WTC11 (cell line): ENCODE data around the gene CELSR1. TPM values are rescaled to one million over a fixed set of nuclear protein-coding genes. Genes with fewer than 3 reads are reported as not detected.

Source experiments
- ATAC-seq: fragments of 200-7000 bp; cut with Tn5 transposase; 2 replicates; pipeline ENCODE4 v1.10.0; 2021; ENCODE audit warnings: mild to moderate bottlenecking, moderate library complexity
- CTCF ChIA-PET: fragments of 300-600 bp; sonication (Branson Sonifier 250); formaldehyde crosslinking; loops from one replicate; lab custom pipeline; 2021; ENCODE audit warnings: antibody characterized with exemption; lab: Charles Lee
- POLR2A ChIA-PET: fragments of 350-600 bp; sonication (Branson Sonifier 250); formaldehyde crosslinking; loops from one replicate; lab custom pipeline; 2021; ENCODE audit warnings: antibody characterized with exemption; lab: Charles Lee
- DNase-seq: peaks from one replicate; pipeline ENCODE4 v3.0.0; 2021; ENCODE audit warnings: low spot score
- H3K27ac Mint-ChIP-seq: 2 replicates; pipeline ENCODE4 v1.8.0; 2021; ENCODE audit warnings: mixed read lengths
- H3K27me3 Mint-ChIP-seq: 2 replicates; pipeline ENCODE4 v1.8.0; 2021; ENCODE audit warnings: low read depth, mild to moderate bottlenecking, moderate library complexity, mixed read lengths
- H3K36me3 Mint-ChIP-seq: 2 replicates; pipeline ENCODE4 v1.8.0; 2021; ENCODE audit warnings: mixed read lengths
- H3K4me1 Mint-ChIP-seq: 2 replicates; pipeline ENCODE4 v1.8.0; 2022; ENCODE audit warnings: mixed read lengths
- H3K4me3 Mint-ChIP-seq: 2 replicates; pipeline ENCODE4 v1.8.0; 2021; ENCODE audit warnings: mild to moderate bottlenecking, moderate library complexity, mixed read lengths
- H3K9me3 Mint-ChIP-seq: 2 replicates; pipeline ENCODE4 v1.8.0; 2021; ENCODE audit warnings: mixed read lengths
- NFYB ChIP-seq: sonication (generic); formaldehyde crosslinking; conservative IDR thresholded peaks from 2 replicates; pipeline ENCODE4 v1.8.0; 2022; ENCODE audit warnings: low read depth, missing genetic modification reagents
- NR1H2 ChIP-seq: sonication (generic); formaldehyde crosslinking; IDR thresholded peaks from 2 replicates; pipeline ENCODE4 v1.9.0; 2021; ENCODE audit warnings: mild to moderate bottlenecking, moderate library complexity, missing genetic modification reagents
- NR2C2 ChIP-seq: sonication (generic); formaldehyde crosslinking; IDR thresholded peaks from 2 replicates; pipeline ENCODE4 v1.8.0; 2022; ENCODE audit warnings: mild to moderate bottlenecking, missing genetic modification reagents
- TEAD4 ChIP-seq: sonication (generic); formaldehyde crosslinking; IDR thresholded peaks from 2 replicates; pipeline ENCODE4 v1.8.0; 2022; ENCODE audit warnings: mild to moderate bottlenecking, missing genetic modification reagents
- ZNF317 ChIP-seq: sonication (generic); formaldehyde crosslinking; IDR thresholded peaks from 2 replicates; pipeline ENCODE4 v1.8.1; 2023; ENCODE audit warnings: low read depth, mild to moderate bottlenecking, moderate library complexity, missing genetic modification reagents, borderline replicate concordance
- ZNF416 ChIP-seq: fragments of 250-450 bp; sonication (Bioruptor Pico); IDR thresholded peaks from 2 replicates; pipeline ENCODE4 v1.9.0; 2021; ENCODE audit warnings: mild to moderate bottlenecking, inconsistent platforms
- total RNA-seq: library from RNA; stranded (reverse); gene quantifications from 3 replicates; pipeline ENCODE4 v1.2.3, GENCODE V29; 2021
- TF ChIP-seq, protein P1 (sequence below): sonication (generic); formaldehyde crosslinking; conservative IDR thresholded peaks from 2 replicates; pipeline ENCODE4 v1.8.1; 2022; ENCODE audit warnings: mild to moderate bottlenecking, missing genetic modification reagents
- TF ChIP-seq, protein P2 (sequence below): sonication (generic); formaldehyde crosslinking; IDR thresholded peaks from 2 replicates; pipeline ENCODE4 v1.8.0; 2022; ENCODE audit warnings: mild to moderate bottlenecking, missing genetic modification reagents
- TF ChIP-seq, protein P3 (sequence below): sonication (generic); formaldehyde crosslinking; IDR thresholded peaks from 2 replicates; pipeline ENCODE4 v1.8.1; 2022; ENCODE audit warnings: low read depth, missing genetic modification reagents, borderline replicate concordance
- TF ChIP-seq, protein P4 (sequence below): sonication (generic); formaldehyde crosslinking; conservative IDR thresholded peaks from 2 replicates; pipeline ENCODE4 v1.8.1; 2023; ENCODE audit warnings: mild to moderate bottlenecking, low read depth, missing genetic modification reagents, moderate library complexity
- TF ChIP-seq, protein P5 (sequence below): sonication (generic); formaldehyde crosslinking; IDR thresholded peaks from 2 replicates; pipeline ENCODE4 v1.8.0; 2022; ENCODE audit warnings: mild to moderate bottlenecking, missing genetic modification reagents
- TF ChIP-seq, protein P6 (sequence below): sonication (generic); formaldehyde crosslinking; IDR thresholded peaks from 2 replicates; pipeline ENCODE4 v1.8.1; 2023; ENCODE audit warnings: mild to moderate bottlenecking, missing genetic modification reagents
- TF ChIP-seq, protein P7 (sequence below): fragments of 250-450 bp; sonication (Bioruptor Pico); IDR thresholded peaks from 2 replicates; pipeline ENCODE4 v1.9.0; 2021; ENCODE audit warnings: mild to moderate bottlenecking, borderline replicate concordance

CELSR1 gene
- total RNA-seq, 1 experiment from 2014 or later = 16.8 TPM

DNA sequence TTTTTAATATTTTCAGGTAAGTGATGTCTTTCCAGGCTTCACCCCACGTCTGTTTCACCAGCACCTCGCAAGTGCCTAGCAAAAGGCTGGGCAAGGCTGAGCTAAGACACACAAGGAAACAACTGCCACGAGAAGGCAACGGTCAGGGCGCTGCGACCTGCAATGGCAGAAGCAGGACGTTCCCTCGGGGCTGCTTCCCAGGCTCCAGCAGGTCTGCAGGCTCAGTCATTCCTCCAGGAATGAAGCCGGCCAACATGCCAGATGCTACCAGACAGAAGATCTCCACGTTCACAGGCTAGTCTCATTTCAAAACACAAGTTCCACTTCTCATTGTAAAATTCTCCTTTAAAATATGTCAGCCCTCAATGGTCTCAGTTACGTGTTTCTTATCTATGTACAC is 45.5 kb downstream of the CELSR1 start (continued):
- TF ChIP-seq NR1H2 = no peak
- TF ChIP-seq, protein P1, sequence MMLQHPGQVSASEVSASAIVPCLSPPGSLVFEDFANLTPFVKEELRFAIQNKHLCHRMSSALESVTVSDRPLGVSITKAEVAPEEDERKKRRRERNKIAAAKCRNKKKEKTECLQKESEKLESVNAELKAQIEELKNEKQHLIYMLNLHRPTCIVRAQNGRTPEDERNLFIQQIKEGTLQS (CRISPR knock-in tag) = no peak

DNA sequence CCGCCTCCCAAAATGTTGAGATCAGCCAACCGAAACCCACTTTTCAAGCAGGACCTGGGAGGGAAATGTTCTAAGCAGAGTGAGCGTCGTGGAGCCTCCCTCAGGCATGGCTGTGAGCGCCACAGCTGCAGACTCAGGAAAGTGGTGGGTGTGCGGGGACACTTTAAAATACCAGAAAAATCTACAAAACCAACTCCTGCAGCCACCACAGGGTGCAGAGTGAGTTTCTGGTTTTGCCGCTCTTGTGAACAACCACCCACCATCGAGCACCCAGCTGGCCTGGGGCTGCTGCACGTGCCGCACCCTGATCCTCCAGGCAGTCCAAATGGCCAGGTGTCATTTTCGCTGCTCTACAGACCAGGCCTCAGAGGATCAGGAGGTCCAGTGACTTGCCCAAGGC is 46.9 kb downstream of the CELSR1 start:
- no peak for TF ChIP-seq NR2C2 (CRISPR knock-in tag)
- TF ChIP-seq, protein P2, sequence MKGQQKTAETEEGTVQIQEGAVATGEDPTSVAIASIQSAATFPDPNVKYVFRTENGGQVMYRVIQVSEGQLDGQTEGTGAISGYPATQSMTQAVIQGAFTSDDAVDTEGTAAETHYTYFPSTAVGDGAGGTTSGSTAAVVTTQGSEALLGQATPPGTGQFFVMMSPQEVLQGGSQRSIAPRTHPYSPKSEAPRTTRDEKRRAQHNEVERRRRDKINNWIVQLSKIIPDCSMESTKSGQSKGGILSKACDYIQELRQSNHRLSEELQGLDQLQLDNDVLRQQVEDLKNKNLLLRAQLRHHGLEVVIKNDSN (CRISPR knock-in tag) = no peak
- TF ChIP-seq NFYB (CRISPR knock-in tag) = no peak
- no peak for TF ChIP-seq TEAD4 (CRISPR knock-in tag)
- TF ChIP-seq, protein P3, sequence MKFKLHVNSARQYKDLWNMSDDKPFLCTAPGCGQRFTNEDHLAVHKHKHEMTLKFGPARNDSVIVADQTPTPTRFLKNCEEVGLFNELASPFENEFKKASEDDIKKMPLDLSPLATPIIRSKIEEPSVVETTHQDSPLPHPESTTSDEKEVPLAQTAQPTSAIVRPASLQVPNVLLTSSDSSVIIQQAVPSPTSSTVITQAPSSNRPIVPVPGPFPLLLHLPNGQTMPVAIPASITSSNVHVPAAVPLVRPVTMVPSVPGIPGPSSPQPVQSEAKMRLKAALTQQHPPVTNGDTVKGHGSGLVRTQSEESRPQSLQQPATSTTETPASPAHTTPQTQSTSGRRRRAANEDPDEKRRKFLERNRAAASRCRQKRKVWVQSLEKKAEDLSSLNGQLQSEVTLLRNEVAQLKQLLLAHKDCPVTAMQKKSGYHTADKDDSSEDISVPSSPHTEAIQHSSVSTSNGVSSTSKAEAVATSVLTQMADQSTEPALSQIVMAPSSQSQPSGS (CRISPR knock-in tag) = no peak
- TF ChIP-seq ZNF416 (CRISPR knock-in tag) = no peak
- TF ChIP-seq ZNF317 (CRISPR knock-in tag) = no peak
- TF ChIP-seq, protein P4, sequence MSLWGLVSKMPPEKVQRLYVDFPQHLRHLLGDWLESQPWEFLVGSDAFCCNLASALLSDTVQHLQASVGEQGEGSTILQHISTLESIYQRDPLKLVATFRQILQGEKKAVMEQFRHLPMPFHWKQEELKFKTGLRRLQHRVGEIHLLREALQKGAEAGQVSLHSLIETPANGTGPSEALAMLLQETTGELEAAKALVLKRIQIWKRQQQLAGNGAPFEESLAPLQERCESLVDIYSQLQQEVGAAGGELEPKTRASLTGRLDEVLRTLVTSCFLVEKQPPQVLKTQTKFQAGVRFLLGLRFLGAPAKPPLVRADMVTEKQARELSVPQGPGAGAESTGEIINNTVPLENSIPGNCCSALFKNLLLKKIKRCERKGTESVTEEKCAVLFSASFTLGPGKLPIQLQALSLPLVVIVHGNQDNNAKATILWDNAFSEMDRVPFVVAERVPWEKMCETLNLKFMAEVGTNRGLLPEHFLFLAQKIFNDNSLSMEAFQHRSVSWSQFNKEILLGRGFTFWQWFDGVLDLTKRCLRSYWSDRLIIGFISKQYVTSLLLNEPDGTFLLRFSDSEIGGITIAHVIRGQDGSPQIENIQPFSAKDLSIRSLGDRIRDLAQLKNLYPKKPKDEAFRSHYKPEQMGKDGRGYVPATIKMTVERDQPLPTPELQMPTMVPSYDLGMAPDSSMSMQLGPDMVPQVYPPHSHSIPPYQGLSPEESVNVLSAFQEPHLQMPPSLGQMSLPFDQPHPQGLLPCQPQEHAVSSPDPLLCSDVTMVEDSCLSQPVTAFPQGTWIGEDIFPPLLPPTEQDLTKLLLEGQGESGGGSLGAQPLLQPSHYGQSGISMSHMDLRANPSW (CRISPR knock-in tag) = no peak
- TF ChIP-seq, protein P5, sequence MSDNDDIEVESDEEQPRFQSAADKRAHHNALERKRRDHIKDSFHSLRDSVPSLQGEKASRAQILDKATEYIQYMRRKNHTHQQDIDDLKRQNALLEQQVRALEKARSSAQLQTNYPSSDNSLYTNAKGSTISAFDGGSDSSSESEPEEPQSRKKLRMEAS (CRISPR knock-in tag) = no peak
- TF ChIP-seq, protein P6, sequence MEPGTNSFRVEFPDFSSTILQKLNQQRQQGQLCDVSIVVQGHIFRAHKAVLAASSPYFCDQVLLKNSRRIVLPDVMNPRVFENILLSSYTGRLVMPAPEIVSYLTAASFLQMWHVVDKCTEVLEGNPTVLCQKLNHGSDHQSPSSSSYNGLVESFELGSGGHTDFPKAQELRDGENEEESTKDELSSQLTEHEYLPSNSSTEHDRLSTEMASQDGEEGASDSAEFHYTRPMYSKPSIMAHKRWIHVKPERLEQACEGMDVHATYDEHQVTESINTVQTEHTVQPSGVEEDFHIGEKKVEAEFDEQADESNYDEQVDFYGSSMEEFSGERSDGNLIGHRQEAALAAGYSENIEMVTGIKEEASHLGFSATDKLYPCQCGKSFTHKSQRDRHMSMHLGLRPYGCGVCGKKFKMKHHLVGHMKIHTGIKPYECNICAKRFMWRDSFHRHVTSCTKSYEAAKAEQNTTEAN (CRISPR knock-in tag) = no peak
- TF ChIP-seq, protein P7, sequence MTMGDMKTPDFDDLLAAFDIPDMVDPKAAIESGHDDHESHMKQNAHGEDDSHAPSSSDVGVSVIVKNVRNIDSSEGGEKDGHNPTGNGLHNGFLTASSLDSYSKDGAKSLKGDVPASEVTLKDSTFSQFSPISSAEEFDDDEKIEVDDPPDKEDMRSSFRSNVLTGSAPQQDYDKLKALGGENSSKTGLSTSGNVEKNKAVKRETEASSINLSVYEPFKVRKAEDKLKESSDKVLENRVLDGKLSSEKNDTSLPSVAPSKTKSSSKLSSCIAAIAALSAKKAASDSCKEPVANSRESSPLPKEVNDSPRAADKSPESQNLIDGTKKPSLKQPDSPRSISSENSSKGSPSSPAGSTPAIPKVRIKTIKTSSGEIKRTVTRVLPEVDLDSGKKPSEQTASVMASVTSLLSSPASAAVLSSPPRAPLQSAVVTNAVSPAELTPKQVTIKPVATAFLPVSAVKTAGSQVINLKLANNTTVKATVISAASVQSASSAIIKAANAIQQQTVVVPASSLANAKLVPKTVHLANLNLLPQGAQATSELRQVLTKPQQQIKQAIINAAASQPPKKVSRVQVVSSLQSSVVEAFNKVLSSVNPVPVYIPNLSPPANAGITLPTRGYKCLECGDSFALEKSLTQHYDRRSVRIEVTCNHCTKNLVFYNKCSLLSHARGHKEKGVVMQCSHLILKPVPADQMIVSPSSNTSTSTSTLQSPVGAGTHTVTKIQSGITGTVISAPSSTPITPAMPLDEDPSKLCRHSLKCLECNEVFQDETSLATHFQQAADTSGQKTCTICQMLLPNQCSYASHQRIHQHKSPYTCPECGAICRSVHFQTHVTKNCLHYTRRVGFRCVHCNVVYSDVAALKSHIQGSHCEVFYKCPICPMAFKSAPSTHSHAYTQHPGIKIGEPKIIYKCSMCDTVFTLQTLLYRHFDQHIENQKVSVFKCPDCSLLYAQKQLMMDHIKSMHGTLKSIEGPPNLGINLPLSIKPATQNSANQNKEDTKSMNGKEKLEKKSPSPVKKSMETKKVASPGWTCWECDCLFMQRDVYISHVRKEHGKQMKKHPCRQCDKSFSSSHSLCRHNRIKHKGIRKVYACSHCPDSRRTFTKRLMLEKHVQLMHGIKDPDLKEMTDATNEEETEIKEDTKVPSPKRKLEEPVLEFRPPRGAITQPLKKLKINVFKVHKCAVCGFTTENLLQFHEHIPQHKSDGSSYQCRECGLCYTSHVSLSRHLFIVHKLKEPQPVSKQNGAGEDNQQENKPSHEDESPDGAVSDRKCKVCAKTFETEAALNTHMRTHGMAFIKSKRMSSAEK (CRISPR knock-in tag) = no peak
- TF ChIP-seq, all 79 proteins: peak for 0
- POLR2A ChIA-PET = no interaction called here
- H3K27me3 Mint-ChIP-seq = no peaks in the 10 kb centered on the region
- CTCF ChIA-PET = no interaction called here
- H3K4me1 Mint-ChIP-seq = peaks cover 11% of the 10 kb centered on the region
- no peak overlapping the region; the same call in 1 of the 2 replicates for H3K27ac Mint-ChIP-seq
- H3K9me3 Mint-ChIP-seq = no peaks in the 10 kb centered on the region
- ATAC-seq (no peak), DNase-seq (no peak)
- H3K36me3 Mint-ChIP-seq = no peaks in the 10 kb centered on the region
- no peak overlapping the region for H3K4me3 Mint-ChIP-seq
